Stimulated activated CD8-positive, alpha-beta memory T cell treated with anti-CD3 and anti-CD28 coated beads, Interleukin-4, amount 100 ng/mL, for 1 hour (primary cell): ENCODE results near the gene CHSY1.

Experiments used
- DNase-seq, 2 donors: peaks; one replicate each; pipeline ENCODE4 v3.0.0-alpha.2; 2020; ENCODE audit warnings: low read depth in 2 of 2, low spot score in 1 of 2

CHSY1 gene

DNA sequence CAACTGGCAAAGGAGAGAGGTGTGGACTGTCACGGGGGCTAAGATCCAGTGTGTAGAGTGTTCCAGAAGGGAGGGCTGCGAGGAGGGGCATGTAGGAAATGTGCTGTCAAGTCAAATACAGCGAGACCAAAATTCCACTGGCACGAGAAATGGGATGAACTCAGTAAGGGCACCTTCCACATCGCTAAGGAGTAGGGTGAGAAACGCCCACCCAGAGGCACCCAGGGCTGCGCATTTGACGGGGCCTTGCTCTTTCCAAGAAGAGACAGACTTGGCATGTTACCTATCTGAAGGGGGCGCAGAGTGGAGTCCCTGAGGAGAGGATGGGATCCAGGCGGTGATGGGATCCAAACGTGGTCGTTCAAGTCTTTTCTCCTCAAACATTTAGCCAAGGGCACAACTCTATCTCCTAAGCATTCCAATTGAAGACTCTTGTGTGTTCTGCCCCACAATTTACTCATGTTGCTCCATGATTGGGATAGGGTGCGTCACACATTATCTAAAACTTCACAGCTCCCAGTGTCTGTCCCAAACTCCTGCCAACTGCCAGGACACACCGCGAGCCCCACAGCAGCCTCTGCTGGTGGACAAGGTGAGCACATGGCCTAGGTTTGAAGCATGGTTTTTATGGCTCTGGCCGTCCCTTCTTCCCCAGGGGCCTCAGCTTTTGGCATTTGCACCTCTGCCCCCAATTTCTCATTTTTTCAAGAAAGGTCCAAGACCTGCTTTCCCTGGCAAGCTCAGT lies 17.8 kb upstream of the CHSY1 start:
- no peak for DNase-seq

DNA sequence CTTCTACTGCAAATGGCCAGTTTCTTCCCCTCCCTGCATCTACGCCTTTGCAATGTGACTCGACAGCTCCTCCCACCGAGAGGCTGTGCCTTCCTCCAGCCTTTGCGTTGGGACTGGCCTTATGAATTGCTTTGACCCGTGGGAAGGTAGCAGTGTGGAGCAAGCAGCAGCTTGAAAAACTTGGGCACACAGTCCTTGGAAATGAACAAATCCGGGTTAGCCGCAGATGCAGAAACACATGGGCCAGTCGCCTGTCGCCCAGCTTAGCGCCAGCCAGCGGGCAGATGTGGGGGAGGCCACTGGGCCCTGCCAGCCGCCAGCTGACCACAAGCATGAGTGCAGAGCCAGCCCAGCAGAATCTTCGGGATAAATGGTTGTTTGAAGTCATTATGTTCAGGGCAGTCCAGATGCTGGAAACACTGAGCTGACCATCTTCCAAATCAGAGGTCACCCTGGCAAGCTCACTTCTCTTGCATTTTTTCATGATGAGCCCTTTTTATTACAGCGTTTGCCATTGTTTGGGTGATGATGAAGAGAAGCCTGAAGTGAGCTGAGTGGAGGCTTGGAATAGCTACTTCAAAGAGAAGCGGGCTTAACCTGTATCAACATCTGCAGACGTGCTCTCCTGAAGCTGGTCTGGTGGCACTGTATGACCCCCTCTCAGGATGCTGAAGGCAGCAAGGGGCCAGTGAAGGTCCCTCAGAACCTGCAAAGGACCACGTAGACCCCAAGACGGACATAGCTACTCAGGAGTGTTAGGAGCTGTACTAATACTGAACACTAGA lies 15.7 kb upstream of the CHSY1 start:
- DNase-seq = no peak

DNA sequence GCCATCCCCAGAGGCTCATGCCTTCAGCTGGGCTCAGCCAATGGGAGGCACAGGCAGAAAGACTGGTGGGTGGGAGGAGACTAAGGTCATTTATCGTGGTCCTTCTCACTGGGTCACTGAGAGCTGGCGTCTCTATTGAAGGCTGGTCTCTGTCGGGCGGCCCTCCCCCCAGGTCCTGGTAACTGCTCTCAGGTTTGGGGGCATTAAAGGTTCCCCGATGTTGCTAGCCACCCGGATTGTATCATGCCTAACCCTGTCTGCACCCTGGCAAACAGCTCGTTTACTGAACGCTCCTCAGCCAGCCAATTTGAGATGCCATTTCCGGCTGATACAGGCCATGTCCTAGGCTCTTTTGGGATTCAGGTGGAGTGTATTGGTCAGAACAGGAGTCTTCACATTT lies 14.9 kb upstream of the CHSY1 start:
- no peak for DNase-seq

DNA sequence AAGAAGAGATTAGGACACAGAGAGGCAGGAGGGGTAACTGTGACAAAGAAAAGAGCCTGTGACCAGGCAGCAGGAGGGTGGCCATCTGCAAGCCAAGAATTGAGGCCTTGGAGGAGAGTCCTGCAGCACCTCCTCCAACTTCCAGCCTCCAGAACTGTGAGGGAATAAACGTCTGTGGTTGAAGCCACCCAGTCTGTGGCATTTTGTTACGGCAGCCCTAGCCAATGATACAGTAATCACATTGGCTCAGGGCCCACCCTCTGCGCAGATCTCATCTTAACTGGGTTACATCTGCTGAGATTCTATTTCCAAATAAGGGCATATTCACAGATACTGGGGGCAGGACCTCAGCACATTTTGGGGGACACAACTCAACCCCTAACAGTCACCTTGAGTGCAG lies 14.2 kb upstream of the CHSY1 start:
- no peak for DNase-seq

DNA sequence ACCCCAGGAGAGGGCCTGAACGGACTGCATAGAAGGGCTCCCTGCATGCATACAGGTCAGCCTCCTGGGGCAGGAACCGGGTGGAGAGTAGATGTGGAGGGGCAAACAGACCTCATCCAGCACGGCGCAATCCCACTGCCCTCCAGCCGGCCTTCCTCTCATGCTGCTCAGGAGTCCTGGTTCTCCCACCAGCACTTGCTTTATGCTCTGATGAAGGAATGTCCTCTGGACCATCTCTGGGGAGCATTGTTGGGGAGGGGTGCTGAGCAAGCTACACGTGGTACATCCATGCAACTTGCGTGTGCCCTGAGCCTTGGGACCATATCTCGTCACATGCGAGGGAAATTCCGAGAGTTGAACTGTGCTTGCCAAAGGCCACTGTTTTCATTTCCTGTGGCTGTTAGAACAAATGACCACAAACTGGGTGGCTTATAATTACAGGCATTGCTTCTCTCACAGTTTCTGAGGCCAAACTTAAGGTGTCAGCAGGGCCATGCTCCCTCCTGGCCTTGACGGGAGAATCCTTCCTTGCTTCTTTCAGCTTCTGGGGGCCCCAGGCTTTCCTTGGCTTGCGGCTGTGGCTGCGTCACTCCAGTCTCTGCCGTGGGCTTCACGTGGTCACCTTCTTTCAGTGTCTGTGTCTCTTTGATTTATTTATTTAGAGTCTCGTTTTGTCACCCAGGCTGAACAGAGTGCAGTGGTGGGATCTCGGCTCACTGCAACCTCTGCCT lies 13.2 kb upstream of the CHSY1 start:
- DNase-seq = no peak

DNA sequence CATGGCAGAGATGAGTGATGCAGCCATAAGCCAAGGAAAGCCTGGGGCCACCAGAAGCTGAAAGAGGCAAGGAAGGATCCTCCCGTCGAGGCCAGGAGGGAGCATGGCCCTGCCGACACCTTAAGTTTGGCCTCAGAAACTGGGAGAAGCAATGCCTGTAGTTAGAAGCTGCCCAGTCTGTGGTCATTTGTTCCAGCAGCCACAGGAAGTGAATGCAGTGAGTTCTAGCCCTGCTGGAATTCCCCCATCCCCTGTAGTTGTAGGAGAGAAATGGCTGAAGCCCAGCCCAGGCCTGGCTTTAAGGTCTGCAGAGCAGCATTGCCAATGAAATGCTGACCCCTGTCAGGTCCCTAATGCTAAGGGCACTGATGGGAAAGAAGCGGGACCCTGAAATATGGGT lies 12.2 kb upstream of the CHSY1 start:
- no peak for DNase-seq

DNA sequence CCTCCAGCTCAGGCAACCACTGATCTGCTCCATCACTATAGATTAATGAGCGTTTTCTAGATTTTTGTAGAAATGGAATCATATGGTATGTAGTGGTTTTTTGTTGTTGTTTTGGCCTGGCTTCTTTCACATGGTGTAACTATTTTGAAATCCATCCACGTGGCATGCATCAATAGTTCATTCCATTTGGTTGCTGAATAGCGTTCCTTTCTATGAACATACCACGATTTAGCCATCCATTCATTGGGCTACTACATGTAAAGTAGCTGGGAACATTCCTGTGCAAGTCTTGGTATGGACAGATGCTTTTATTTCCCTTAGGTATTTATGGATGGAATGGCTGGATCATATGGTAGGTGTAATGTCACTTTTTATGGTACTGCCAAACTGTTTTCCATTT lies 10.7 kb upstream of the CHSY1 start:
- DNase-seq = no peak

DNA sequence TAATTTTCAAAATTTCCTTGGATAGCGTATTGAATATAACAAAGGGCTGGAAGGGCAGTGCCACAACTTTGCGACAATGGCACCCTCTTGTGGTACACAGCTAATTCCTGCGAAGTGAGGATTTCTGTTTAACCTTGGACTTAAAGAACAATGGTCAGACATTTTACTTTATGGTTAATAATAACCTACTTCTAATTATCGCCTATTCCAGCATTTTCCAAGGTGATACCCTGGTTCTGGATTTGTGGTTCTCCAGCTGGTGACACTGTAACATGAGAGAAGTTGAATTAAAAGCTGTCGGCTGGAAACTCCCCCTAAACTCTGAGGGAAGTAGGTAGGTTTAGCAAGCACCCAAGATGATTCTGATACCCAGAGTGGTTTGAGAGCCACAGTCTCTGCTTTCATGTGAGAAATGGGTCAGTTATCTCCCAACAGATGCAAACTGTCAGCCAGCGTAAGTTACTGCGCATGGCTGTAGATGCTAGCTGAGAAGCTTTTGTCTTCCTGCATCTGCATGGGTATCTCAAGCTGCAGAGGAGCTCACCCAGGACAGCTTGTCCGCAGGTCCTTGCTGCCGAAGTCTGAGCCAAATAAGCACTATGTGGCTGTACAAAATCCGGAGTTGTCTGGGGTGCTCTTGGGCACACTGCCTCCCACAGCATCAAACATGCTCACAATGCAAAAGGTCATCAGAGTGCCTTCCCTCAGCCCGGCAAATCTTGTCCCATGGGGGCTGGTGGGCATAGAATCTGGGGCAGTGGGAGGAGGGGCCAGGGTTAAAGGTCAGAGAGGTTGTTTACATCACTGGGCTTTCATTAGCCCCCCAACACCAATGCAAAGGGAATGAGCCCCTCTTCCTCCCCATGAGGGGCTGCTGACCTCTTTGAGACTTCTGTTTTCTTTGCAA lies 6.6 kb upstream of the CHSY1 start:
- DNase-seq = no peak

DNA sequence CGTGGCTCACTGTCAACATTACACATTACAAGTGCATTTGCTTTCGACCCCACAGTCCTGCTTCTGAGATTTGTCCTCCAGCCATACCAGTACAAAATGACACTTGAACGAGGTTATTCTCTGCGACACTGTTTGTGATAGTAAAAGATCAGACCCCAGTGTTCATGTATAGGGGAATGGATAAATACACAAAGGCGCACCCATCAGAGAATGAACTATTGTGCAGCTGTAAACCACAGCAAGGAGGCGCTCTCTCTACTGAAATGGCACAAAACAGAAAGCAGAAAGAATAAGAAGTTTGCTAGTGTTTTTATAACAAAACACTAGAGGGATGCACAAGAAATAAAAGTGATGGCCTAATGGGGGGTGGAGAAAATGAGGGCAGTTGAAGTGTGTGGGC lies 4.9 kb upstream of the CHSY1 start:
- DNase-seq = no peak

DNA sequence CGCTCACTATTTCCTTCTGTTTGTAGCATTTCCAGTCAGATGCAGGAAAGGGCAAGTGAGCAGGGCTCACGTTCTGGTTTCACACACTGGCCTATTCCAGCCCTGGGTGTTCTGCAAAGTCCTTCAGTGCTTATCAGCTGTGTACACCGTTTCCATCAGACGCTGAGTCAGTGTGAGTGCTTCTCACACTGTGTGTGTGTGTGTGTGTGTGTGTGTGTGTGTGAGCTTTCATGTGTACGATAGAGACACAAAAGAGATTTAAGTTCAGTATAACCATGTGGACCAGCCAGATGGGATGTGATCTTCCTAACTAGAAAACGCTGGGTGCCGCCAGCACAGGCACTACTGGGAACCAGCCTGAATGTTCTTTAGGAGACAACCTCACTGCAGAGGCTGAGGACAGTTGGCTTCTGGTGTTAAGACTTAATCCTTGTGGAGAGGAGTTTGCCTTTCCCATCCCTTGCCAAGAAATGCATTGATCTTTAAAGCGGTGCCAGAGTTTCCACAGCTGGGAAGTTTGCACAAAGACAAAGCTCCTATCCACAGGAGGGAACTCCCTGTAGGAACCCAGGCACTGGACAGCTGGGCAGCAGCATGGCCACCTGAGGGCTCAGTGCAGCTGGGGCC lies 3.9 kb upstream of the CHSY1 start:
- no peak for DNase-seq

DNA sequence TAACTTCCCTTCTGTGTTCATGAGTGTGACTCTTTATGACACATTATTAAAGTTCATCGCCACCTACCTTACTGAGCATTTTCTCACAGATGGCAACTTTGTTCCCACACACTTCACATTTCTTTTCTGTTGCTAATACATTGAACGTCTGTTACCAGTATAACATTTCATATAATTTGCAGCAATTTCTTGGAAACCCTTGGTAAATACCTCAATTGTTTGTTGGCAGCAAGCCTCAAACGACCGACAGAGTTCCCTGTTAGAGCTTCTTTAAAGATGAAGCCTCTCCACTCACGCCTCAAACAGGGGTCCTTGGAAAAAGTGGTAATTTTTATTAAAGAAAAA lies 3.2 kb upstream of the CHSY1 start:
- no peak for DNase-seq

DNA sequence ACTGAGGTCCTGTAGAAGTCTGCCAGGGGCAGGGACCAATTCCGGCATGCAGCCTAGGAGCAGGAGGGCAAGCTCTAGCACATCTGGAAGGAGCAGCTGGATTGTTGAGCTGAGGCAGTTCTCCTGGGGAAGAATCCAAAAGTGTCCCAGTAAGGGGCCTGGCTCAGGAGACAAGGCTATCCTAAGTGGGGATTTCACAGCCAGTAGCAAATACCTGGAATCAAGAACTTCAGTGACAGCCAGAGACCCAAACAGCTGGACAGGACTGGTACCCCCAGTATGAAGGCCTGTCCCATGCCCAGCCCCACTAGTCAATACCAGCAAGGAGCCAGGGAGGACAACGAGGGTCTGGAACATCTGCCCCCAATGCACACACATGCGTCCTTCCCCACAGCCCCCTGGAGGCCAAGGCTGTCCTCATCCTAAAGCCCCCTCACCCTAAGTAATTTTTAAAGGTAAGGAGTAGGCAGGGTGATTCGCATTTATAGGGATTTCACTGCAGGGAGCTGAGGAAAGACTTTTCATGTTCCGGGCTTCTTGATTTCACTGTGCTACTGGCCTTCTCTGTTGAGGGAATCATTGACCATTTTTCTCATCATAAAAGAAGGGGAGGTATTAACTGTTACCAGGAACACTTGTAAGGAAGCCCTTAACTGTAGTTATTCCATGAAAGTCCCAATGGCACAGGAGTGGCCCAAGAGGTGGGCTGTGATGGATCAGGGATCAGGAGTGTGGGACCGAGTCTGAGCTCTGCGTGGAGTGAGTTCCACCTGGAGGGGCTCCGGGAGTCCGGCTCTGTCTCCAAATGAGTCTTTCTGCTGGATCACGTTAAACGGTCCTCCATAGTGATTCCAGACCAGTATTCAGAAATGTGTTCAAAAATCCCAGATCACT lies 2.6 kb upstream of the CHSY1 start:
- no peak for DNase-seq

DNA sequence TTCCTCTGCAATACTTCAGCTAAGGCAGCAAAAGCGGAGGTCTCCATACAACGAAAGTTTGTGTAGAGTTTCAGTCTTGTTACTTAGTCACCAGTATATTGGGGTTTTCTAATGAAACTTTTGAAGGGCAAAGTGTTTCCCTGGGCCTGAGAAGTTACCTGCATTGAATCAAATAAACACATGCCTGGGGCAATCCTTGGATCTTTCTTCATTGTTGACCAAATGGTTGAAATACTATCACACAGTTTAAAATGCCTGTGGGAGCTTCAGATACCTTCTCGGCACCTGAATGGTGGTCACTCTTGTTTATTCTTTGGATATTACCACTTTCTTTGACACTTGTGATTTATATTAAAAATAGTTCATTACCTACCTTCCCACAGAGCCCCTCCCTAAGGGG lies 988 bp upstream of the CHSY1 start:
- DNase-seq = no peak

DNA sequence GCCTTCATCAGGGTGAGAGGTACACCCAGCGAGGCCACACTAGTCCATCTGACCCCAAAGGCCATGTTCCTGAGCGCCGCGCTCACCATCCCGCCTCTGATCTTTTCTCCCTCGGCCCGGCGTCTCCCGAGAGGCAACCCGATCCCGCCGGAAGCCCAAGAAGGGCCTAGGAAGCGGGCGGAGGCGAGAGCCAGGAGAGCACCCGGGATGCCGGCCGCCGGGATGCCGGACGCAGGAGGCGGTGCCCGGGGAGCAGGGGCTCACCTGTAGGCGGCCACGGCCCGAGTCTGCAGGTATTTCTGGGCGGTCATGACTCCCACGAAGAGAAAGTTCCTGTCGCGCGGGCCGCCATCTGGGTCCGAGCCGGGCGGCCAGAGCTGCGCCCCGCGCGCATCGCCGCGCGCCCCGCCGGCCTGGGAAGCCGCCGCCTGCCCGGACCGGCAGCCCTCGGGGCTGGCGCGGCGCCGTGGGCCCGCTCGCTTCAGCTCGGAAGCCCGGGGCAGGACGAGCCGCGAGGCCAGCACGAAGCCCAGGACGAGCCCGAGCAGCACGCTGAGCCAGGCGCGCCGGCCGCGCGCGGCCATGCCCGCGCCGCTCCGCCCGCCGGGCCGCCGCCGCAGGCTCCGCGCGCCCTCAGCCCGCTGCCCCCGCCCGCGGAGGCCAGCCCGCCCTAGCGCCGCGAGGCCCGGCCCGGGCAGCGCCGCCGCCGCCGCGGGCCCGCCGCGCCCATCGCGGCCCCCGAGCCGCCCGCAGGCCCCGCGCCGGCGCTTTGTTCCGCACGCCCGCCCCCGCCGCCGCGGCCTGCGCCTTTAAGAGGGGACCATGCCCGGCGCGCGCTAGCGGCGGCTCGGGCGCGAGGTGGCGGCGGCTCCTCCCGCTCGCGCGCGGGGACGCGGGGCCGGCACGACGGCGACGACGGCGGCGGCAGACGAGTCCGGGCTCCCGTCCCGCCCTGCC lies 697 bp downstream of the CHSY1 start:
- DNase-seq = peak in 1 of 2 donors; percentile 12

DNA sequence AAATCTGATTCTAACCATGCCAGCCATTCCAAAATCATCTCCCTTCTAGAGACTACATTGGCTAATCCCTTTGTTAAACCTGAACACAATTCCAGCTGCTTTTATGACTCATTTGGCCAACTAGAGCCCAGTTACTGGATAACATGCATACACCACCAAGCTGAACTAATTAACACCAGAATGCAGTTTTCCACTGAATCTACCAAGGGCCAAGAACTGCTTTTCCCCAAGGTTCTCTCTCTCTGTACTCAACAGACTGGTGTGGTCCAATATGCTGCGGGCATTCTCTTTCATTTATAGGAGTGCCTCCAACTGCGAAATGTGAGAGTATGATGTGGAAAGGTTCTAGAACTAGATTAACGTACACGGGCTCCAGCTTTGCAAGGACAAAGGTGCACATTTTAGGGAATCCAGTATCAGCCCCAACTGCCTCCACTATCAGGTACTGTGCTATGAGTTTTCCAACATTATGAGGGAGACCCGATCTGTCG lies 1.5 kb downstream of the CHSY1 start:
- DNase-seq = no peak

DNA sequence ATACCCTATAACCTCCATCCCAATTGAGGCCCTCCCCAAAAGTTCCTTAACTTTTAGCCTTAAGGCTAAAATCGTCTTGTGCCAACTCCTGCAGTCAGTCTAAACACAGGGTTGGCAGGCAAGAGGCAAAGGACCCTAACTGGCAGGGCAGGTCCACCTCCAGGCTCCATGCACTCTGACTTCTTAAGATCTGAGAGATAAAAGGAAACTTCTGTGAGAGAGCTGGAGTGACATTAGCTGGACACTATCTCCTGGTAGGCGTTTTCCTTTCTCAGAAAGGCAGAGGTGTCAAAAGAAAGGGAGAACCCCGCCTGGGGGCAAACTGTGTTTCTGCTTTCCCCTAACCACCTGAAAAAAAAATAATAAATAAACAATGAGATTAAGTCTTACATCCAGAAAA lies 3.6 kb downstream of the CHSY1 start:
- no peak for DNase-seq

DNA sequence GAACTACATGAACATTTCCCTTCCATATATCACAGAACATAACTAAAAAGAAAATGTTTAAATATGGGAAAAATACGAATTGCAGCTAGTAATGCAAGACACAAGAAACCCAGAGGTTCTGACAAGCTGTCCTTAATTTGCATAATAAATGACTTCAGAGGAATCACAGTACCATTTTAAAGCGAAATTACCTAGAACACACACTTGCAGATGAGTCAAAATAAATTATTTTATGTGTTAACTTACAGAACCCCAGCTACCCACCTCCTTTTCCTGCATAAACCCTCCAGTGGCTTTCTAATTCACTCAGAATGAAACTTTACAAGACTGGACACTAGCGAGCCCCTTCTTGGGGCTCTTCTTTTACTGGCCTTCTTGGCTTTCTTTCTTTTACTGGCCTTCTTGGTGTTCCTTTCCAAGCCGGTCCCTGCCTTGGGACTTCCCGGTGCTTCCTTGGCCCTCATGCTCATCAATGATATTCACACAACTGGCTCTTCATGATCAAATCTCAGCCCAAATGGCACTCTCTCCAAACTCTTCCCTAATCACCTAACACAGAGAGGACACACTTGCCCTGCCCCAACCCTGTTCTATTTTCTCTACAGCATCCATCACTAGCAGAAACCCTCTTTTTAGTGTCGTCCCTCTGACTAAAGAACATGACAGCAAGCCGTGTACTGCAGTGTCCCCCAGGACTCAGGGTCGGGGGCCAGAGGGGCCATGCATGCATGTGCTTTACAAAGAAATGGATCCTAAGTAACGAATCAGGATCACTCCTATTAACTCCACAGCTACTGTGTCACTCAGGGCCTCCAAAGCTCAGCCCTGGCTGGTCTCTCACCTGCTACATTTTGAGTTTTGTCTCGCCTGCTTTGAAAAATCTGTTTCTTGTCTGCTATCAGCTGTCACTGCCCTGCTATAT lies 4.8 kb downstream of the CHSY1 start:
- DNase-seq = no peak
